HG03175 (cell line): Measurements from ENCODE around the gene PRICKLE3.

ENCODE experiments used
- ATAC-seq: cut with Tn5 transposase; IDR thresholded peaks from one replicate; pipeline ENCODE4 v1.9.1; 2021; ENCODE audit warnings: mild to moderate bottlenecking, moderate library complexity; ENCODE audit not compliant: unreplicated experiment

PRICKLE3 gene

GRCh38 chrX:49186125-49187027 lies at the start of gene PRICKLE3:
TSS of gene PRICKLE3 (minus strand) at chrX:49186373. CDS start at chrX:49186297, 76 bp downstream.
- ATAC-seq: peak; percentile 34

DNA sequence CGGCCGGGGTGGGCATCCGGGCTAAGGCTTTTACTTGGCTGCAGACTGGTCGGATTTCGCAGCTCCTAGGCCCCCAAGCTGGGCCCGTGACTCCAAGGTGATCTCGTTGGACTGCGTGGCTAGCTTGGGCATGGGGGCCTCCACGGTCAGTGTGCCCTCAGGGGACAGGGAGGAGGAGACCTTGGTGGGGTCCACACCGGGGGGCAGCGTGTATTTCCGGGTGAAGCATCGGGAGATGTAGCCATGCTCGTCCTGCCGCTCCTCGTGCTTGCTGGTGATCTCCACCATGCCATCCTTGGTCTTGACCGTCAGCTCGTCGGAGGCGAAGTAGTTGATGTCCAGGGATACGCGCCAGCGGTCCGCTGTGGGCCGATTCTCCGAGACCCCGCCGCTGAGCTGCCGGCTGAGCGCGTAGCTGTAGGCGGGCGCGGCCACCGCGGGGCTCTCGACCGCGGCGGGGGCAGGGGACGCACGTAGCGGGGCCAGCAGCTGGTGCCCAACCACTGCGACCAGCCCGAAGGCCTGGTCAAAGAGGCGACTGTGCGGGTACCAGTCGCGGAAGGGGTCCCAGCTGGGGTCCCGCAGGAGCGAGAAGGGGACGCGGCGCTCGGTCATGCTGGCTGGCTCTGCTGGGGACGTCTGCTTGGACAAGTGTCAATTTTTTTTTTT lies 47.8 kb upstream of the PRICKLE3 start:
- no peak for ATAC-seq

DNA sequence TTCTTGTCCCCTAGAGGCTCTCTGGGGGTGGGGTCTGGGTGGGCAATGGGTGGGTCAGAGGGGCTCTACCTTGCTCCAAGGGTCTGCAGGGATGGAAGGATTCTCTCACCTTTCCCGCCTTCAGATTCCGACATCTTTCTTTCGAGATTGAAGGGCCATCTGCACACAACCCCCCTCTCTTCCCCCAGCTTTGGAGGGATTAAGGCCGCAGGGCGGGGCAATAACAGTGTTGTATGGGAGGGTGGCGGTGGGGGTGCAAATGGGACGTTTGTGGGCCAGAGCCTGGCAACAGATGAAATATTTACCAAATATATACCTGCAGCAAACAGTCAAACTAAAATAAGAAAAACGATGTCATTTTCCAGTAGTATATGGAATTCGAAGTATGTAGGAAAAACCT lies 47.0 kb upstream of the PRICKLE3 start, which contains the start of gene CACNA1F:
Gene CACNA1F, minus strand, starts transcription at position 165 of the 400 bp plus-strand sequence. Its CDS starts 31 bp downstream, at position 134.
- ATAC-seq: no peak

GRCh38 chrX:49232525-49232924 lies 46.4 kb upstream of the PRICKLE3 start:
- ATAC-seq: no peak

GRCh38 chrX:49231333-49232000 lies 45.3 kb upstream of the PRICKLE3 start:
- no peak for ATAC-seq

DNA sequence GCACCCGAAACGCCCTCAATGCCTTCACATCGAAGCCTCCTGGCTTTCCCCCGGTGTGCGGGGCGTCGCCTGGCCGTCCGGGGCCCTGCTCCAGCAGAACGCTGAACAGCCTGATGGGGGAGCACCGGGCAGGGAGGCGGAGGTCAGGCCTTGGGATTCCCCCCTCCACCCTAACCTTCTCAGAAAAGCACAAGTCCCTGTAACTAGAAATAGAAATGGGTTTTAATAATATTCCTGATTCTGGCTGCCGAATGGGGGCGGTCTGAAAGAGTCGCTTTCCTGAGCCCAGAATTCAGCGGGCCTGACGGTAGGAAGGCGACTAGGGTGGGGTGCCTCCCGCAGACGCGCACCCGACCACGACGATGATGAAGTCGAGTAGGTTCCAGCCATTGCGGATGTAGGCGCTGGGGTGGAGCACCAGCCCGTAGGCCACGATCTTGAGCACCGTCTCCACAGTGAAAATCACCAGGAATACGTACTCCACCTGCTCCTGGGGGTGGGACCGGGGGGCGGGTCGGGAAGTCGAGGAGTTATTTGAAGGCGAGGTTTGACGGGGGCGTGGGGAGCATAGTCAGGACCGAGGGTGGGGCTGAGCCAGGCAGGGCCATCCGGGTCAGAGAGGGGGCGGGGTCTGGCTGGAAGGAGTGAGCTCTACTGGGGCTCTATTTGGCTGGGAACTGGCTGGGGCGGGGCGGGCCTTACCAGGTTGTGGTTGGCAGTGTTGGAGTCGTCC lies 44.5 kb upstream of the PRICKLE3 start:
- ATAC-seq: peak; percentile 60

DNA sequence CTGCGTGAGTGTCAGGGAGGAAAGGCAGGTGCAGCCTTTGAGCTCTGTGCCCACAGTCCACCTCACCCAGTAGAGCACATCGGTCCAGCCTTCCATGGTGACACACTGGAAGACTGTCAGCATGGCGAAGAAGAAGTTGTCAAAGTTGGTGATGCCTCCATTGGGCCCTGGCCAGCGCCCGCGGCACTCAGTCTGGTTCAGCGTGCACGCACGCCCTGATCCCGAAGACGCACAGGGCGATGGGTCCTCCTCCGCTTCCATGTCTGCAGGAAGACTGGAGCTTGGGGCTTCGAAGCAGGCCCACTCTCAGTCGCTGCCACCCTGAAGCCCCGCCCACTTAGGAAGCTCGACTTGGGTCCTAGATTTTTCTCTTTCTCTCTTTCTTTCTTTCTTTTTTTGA lies 42.0 kb upstream of the PRICKLE3 start:
- no peak for ATAC-seq

DNA sequence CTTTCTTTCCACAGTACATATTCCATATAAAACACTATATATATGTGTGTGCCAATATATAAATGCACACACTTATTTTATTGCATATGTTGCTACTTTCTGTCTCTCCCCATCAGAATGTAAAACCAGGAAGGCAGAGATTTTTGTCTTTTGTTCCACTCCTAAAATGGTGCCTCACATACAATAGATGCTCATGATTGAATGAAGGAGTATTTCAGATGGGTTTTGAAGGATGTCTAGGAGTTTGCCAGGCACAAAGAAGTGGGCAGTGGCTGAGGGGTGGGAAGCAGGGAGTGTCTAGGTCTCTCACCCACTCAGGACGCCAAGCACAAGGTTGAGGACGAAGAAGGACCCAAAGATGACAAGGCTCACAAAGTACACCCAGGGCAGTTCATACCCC lies 41.6 kb upstream of the PRICKLE3 start:
- ATAC-seq: no peak

GRCh38 chrX:49226946-49227345 lies 40.8 kb upstream of the PRICKLE3 start:
- no peak for ATAC-seq

- ATAC-seq: no peak
Observed at GRCh38 chrX:49225858-49226257, 39.7 kb upstream of the PRICKLE3 start.

DNA sequence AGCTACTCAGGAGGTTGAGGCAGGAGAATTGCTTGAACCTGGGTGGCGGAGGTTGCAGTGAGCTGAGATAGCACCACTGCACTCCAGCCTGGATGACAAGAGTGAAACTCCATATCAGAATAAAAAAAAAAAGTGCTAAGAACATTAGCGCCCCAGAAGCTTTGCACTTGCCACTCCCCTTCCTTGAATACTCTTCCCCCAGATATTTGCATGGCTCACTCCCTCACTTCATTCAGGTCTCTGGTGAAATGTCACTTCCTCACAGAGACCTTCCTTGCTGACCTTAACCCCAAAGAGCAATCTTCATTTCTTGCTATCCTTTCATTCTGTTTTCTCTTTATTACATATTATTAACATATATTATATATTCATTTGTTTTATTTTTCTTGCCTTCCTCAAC lies 35.7 kb upstream of the PRICKLE3 start:
- no peak for ATAC-seq

GRCh38 chrX:49220100-49220499 lies 33.9 kb upstream of the PRICKLE3 start:
- no peak for ATAC-seq

- no peak for ATAC-seq
Observed at GRCh38 chrX:49214996-49215526, 28.9 kb upstream of the PRICKLE3 start.

GRCh38 chrX:49214416-49214815 lies 28.2 kb upstream of the PRICKLE3 start:
- no peak for ATAC-seq

DNA sequence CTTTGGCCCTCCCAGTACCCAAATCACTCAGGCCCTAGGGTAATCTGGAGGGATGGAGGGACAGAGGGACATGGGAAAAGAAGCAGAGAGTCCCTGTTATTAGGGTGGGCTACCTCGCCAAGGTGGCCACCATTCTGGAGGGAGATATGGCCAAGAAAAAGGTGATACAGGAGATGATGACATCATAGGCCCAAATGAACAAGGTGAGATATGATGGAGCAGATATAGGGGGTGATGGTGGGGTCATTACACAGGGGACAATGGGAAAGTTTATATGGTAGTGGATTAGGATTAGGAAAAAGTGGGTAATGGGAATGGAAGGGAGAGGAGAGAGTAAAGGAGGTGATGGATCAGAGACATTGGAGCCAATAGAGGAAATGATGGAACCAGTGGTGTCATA lies 26.7 kb upstream of the PRICKLE3 start:
- ATAC-seq: no peak

DNA sequence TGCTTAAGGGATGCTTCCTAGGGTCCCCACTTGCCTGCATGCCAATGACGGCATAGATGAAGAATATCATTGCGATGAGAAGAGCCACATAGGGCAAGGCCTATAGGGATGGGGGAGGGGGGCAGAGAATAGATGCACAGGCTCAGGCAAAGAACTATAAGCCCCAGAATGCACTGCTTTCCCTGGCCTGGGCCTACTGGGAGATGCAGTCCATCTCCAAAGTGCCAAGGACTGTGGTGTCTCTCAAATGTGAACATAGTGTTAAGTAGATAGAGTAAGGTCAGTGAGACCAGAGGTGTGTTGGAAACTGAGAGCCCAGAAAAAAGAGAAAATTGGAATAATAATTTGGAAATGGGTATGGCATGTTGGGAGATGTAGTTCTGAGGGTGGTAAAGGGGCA lies 26.0 kb upstream of the PRICKLE3 start:
- ATAC-seq: no peak

GRCh38 chrX:49211074-49211473 lies 24.9 kb upstream of the PRICKLE3 start:
- ATAC-seq: no peak

DNA sequence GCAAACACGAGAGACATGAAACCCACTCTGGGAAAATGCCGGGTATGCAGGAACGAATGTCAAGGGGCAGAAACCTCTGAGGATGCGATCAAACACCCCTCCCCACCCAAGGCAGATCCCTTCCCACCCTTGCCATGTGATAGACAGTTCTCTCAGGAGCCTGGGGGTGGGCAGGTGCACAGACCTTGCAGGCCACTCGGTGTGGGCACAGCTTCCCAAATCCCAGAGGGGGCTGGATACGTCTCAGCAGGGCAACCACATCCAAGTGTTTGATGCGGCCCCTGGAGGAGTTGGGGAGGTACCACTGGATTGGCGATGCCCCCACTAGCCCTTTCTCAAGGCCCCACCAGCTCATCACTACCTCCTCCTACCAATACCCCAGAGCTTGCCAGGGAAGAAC lies 24.2 kb upstream of the PRICKLE3 start:
- ATAC-seq: no peak

- ATAC-seq: no peak
Observed at GRCh38 chrX:49209434-49210251, 23.5 kb upstream of the PRICKLE3 start.

DNA sequence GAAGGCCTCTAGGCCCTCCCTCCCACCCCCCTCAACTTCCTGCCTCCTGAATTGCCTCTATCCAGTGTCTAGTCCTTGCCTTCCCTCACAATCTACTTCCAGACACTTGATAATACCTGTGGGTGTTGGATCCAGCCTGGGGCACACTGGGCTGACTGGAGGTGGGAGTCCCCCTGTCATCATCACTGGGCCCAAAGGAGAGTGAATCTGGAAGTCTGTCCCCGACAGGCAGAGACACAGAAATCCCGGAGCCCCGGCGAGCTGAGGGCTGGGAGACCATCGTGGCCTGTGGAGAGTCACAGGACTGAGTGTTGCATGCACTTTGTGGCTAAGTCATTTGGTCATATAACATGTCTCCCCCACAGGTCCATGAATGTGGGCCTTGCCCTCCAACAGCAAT lies 22.2 kb upstream of the PRICKLE3 start:
- no peak for ATAC-seq
